ENCODE data around the gene DCC.

DCC gene

DNA sequence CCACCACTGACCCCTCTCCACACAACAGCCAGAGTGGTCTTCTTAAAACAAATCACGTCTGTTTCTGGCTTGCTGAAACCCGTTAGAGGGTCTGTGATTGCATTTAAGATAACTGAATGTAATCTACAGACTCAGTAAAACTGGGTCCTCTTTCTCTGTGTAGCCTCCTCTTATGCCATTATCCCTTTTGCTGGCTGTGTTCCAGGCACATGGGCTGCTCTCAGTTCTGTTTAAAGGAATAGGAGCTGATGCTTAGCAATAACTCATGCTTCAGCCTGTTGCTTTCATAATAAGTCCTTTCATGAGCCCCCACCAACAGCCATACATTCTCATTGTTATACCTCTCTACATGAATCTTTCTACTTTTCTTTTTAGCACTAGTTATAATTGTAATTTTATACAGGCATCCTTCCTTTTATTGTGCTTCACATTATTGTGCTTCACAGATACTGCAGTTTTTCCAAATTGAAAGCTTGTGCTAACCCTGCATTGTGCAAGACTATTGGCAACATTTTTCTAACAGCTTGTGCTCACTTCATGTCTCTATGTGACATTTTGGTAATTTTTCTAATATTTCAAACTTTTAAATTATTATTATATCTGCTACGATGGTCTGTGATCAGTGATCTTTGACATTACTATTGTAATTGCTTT lies 1101.9 kb downstream of the DCC start:
- Histone ChIP-seq H3K4me3 (IDR thresholded peaks at IDR 0.05; ENCODE audit: insufficient read depth, low read depth, low read length) (no peak overlapping the region), H3K79me2 (ENCODE audit: insufficient read depth, low read depth) (no peaks in the 10 kb centered on the region), H3K27me3 (ENCODE audit: insufficient read depth, low read depth) (no peaks in the 10 kb centered on the region), H3K36me3 (ENCODE audit: insufficient read depth) (no peaks in the 10 kb centered on the region), H4K20me1 (ENCODE audit: insufficient read depth) (no peaks in the 10 kb centered on the region), H3K9ac (no peak overlapping the region), H3K4me2 (no peak overlapping the region), H3K27ac (no peak overlapping the region), H2AFZ (ENCODE audit: low read depth) (no peak overlapping the region), H3K4me1 (ENCODE audit: low read depth, poor library complexity, severe bottlenecking) (no peaks in the 10 kb centered on the region)
- TF ChIP-seq, protein P1, sequence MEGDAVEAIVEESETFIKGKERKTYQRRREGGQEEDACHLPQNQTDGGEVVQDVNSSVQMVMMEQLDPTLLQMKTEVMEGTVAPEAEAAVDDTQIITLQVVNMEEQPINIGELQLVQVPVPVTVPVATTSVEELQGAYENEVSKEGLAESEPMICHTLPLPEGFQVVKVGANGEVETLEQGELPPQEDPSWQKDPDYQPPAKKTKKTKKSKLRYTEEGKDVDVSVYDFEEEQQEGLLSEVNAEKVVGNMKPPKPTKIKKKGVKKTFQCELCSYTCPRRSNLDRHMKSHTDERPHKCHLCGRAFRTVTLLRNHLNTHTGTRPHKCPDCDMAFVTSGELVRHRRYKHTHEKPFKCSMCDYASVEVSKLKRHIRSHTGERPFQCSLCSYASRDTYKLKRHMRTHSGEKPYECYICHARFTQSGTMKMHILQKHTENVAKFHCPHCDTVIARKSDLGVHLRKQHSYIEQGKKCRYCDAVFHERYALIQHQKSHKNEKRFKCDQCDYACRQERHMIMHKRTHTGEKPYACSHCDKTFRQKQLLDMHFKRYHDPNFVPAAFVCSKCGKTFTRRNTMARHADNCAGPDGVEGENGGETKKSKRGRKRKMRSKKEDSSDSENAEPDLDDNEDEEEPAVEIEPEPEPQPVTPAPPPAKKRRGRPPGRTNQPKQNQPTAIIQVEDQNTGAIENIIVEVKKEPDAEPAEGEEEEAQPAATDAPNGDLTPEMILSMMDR (conservative IDR thresholded peaks at IDR 0.05; ENCODE audit: low read depth, low read length) = no peak

DNA sequence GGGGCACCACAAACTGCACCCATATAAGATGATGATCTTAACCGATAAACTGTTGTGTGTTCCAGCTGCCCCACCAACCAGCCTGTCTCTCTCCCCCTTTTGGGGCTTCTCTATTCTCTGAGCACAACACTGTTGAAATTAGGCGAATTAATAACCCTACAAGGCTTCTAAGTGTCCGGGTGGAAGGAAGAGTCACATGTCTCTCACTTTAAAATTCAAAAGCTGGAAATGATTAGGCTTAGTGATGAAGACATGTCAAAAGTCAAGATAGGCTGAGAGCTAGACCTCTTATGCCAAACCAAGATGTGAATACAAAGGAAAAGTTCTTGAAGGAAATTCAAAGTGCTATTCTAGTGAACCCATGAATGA lies 1102.4 kb downstream of the DCC start:
- Histone ChIP-seq H3K36me3 (ENCODE audit: insufficient read depth) (no peaks in the 10 kb centered on the region), H3K4me1 (ENCODE audit: low read depth, poor library complexity, severe bottlenecking) (no peaks in the 10 kb centered on the region), H3K27ac (no peak overlapping the region), H2AFZ (ENCODE audit: low read depth) (no peak overlapping the region), H3K27me3 (ENCODE audit: insufficient read depth, low read depth) (no peaks in the 10 kb centered on the region), H3K79me2 (ENCODE audit: insufficient read depth, low read depth) (no peaks in the 10 kb centered on the region), H3K4me2 (no peak overlapping the region), H4K20me1 (ENCODE audit: insufficient read depth) (no peaks in the 10 kb centered on the region), H3K4me3 (IDR thresholded peaks at IDR 0.05; ENCODE audit: insufficient read depth, low read depth, low read length) (no peak overlapping the region), H3K9ac (no peak overlapping the region)
- TF ChIP-seq, protein P1 (conservative IDR thresholded peaks at IDR 0.05; ENCODE audit: low read depth, low read length) = no peak

DNA sequence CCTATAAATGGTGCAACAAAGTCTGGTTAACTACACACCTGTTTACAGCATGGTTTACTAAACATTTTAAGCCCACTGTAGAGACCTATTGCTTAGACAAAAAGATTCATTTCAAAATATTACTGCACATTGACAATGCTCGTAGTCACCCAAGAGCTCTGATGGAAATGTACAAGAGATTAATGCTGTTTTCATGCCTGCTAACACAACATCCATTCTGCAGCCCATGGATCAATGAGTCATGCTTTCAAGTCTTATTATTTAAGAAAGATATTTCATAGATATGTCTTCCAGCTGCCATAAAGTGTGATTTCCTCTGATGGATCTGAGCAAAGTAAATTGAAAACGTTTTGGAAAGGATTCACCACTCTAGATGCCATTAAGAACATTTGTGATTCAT lies 1103.3 kb downstream of the DCC start:
- no peaks in the 10 kb centered on the region for H3K79me2 ChIP-seq (ENCODE audit: insufficient read depth, low read depth)
- no peak overlapping the region for H3K4me3 ChIP-seq (IDR thresholded peaks at IDR 0.05; ENCODE audit: insufficient read depth, low read depth, low read length)
- no peak overlapping the region for H3K27ac ChIP-seq
- TF ChIP-seq, protein P1 (conservative IDR thresholded peaks at IDR 0.05; ENCODE audit: low read depth, low read length) = no peak
- H3K4me2 ChIP-seq = no peak overlapping the region
- H3K27me3 ChIP-seq (ENCODE audit: insufficient read depth, low read depth) = no peaks in the 10 kb centered on the region
- H4K20me1 ChIP-seq (ENCODE audit: insufficient read depth) = no peaks in the 10 kb centered on the region
- H3K9ac ChIP-seq = no peak overlapping the region
- H3K36me3 ChIP-seq (ENCODE audit: insufficient read depth) = no peaks in the 10 kb centered on the region
- no peak overlapping the region for H2AFZ ChIP-seq (ENCODE audit: low read depth)
- no peaks in the 10 kb centered on the region for H3K4me1 ChIP-seq (ENCODE audit: low read depth, poor library complexity, severe bottlenecking)

DNA sequence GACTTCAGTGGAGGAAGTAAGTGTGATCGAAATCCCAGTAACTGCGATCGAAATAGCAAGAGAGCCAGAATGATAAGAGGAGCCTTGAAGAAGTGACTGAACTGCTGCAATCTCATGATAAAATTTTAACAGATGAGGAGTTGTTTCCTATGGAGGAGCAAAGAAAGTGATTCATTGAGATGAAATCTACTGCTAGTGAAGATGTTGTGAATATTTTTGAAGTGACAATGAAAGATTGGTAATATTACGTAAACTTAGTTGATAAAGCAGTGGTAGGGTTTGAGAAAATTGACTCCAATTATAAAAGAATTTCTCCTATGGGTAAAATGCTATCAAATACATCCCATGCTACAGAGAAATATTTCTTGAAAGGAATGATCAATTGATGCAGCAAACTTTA lies 1103.8 kb downstream of the DCC start:
- no peaks in the 10 kb centered on the region for H3K36me3 ChIP-seq (ENCODE audit: insufficient read depth)
- H4K20me1 ChIP-seq (ENCODE audit: insufficient read depth) = no peaks in the 10 kb centered on the region
- H3K27me3 ChIP-seq (ENCODE audit: insufficient read depth, low read depth) = no peaks in the 10 kb centered on the region
- no peaks in the 10 kb centered on the region for H3K79me2 ChIP-seq (ENCODE audit: insufficient read depth, low read depth)
- H3K4me2 ChIP-seq = no peak overlapping the region
- TF ChIP-seq, protein P1 (conservative IDR thresholded peaks at IDR 0.05; ENCODE audit: low read depth, low read length) = no peak
- H3K27ac ChIP-seq = no peak overlapping the region
- H3K4me3 ChIP-seq (IDR thresholded peaks at IDR 0.05; ENCODE audit: insufficient read depth, low read depth, low read length) = no peak overlapping the region
- no peaks in the 10 kb centered on the region for H3K4me1 ChIP-seq (ENCODE audit: low read depth, poor library complexity, severe bottlenecking)
- H2AFZ ChIP-seq (ENCODE audit: low read depth) = no peak overlapping the region
- H3K9ac ChIP-seq = no peak overlapping the region

All from KMS-11 (cell line).